SH-SY5Y (cell line): ENCODE measurements around the gene DCUN1D5.

Experiments
- GATA2 ChIP-seq: IDR thresholded peaks from 2 replicates; pipeline ENCODE4 v1.6.1; 2011; ENCODE audit warnings: mild to moderate bottlenecking, low read depth, low read length
- GATA3 ChIP-seq: IDR thresholded peaks from 2 replicates; pipeline ENCODE4 v1.6.1; 2011; ENCODE audit warnings: low read depth, mild to moderate bottlenecking, low read length, moderate library complexity

- no peak for TF ChIP-seq GATA3
- no peak for TF ChIP-seq GATA2
Measured at GRCh38 chr11:103013421-103013820, 78.5 kb downstream of the DCUN1D5 start.
